Mesodermal cell (in vitro differentiated cells): ENCODE data around the gene EGLN2.
A peak's percentile ranks its signal among the peaks of the same experiment; 100 is the strongest.

ENCODE experiments used
- H3K27ac ChIP-seq: 2 replicates; pipeline ENCODE4 v1.7.0; 2013; ENCODE audit warnings: mild to moderate bottlenecking, low read depth, low read length, moderate library complexity; ENCODE audit not compliant: severe bottlenecking
- H3K36me3 ChIP-seq: 2 replicates; pipeline ENCODE4 v1.7.1; 2013; ENCODE audit warnings: mild to moderate bottlenecking, low read length, moderate library complexity; ENCODE audit not compliant: control insufficient read depth, insufficient read depth
- H3K4me1 ChIP-seq: one replicate; pipeline ENCODE4 v1.7.1; 2013; ENCODE audit warnings: mild to moderate bottlenecking, low read length; ENCODE audit not compliant: insufficient read depth, control insufficient read depth, poor library complexity, severe bottlenecking
- H3K4me3 ChIP-seq: 2 replicates; pipeline ENCODE4 v1.7.0; 2013; ENCODE audit warnings: low read length, control low read depth, mild to moderate bottlenecking; ENCODE audit not compliant: insufficient read depth, poor library complexity, severe bottlenecking; ENCODE audit errors: extremely low read depth
- H3K9me3 ChIP-seq: 2 replicates; pipeline ENCODE4 v1.7.1; 2013; ENCODE audit warnings: mild to moderate bottlenecking, low read length, moderate library complexity; ENCODE audit not compliant: control insufficient read depth
- WGBS, 2 experiments: methylation state at CpG; one replicate each; pipeline ENCODE4 v1.1.5; 2013; ENCODE audit warnings: missing lambda C conversion rate in 2 of 2; ENCODE audit not compliant: insufficient coverage in 2 of 2; 5-methylcytosine and 5-hydroxymethylcytosine counted together

EGLN2 gene

GRCh38 chr19:40791349-40791748, 7.6 kb upstream of the EGLN2 start:
- Histone ChIP-seq H3K36me3 (peaks cover 15% of the 10 kb centered on the region), H3K9me3 (no peaks in the 10 kb centered on the region), H3K4me3 (no peak overlapping the region), H3K4me1 (no peaks in the 10 kb centered on the region), H3K27ac (no peak overlapping the region)
- 72 to 73% methylated on average over 6 to 7 of the region's 7 CpGs for WGBS, 2 experiments

GRCh38 chr19:40791996-40792395, 7.0 kb upstream of the EGLN2 start:
- Histone ChIP-seq H3K4me3 (no peak overlapping the region), H3K9me3 (no peaks in the 10 kb centered on the region), H3K36me3 (peaks cover 10% of the 10 kb centered on the region), H3K27ac (no peak overlapping the region), H3K4me1 (no peaks in the 10 kb centered on the region)
- 86 to 94% methylated on average over 3 of the region's 3 CpGs for WGBS, 2 experiments

DNA sequence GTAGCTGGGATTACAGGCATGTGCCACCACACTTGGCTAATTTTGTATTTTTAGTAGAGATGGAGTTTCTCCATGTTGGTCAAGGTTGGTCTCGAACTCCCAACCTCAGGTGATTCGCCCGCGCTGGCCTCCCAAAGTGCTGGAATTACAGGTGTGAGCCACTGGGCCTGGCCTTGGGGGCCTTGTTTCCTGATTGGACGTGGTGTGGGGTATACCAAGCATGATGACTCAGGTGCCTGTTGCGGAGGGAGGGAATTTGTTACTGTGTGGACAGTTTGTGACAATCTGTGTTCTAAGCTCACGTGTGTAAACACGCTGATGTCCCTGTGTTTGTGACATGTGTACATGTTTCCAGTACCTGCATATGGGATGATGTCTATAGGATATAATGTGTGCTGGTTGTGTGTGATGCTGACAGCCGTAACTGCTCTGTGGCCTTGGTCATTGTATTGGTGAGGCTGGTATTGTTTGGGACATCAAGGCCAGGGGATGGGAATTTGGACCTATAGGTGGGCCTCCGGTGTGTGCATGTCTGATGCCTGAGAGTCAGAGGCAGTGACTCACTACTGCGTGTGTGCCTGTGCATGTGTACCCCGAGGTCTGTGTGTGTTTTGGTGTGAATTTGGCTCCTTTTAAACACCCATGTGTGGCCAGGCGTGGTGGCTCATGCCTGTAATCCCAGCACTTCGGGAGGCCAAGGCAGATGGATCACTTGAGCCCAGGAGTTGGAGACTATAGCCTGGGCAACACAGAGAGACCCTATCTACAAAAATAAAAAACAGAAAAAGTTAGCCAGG, 1.6 kb upstream of the EGLN2 start:
- no peaks in the 10 kb centered on the region for H3K9me3 ChIP-seq
- H3K4me3 ChIP-seq: no peak overlapping the region
- H3K27ac ChIP-seq: no peak overlapping the region
- WGBS, 2 experiments: 94 to 97% methylated on average over 13 to 14 of the region's 14 CpGs
- H3K4me1 ChIP-seq: peaks cover 24% of the 10 kb centered on the region
- H3K36me3 ChIP-seq: peaks cover 31% of the 10 kb centered on the region

DNA sequence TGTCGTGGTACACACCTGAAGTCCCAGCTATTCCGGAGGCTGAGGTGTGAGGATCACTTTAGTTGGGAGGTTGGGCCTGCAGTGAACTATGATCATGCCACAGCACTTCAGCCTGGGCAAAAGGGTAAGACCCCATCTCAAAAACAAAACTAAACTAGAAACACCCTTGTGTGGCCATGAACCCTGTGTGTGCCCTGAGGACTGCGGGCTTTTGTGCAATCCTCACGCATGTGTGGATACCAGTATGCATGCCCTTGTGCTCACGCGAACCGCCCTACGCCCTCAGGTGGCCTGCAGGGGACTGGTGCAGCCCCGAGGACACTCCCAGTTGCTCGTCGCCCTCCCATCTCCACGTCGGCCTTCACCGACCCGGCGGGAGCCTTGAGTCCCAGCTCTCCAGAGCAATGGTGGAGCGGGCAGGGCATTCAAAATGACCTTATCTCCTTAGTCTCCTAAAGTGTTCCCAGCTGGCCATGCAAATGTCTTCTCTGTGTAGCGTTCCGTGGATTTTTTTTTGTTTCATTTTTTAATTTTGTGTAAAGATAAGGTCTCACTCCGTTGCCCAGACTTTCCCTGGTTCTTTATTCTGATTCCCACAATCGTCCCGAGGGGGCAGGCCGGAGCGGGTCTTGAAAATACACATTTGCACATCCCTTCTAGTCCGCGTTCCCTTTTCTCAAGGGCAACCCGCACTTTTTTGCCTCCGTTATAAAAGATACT, 868 bp upstream of the EGLN2 start:
- H3K4me1 ChIP-seq: peaks cover 31% of the 10 kb centered on the region
- H3K27ac ChIP-seq: peak overlapping the region; percentile 90
- H3K36me3 ChIP-seq: peaks cover 32% of the 10 kb centered on the region
- no peaks in the 10 kb centered on the region for H3K9me3 ChIP-seq
- peak overlapping the region; percentile 40 for H3K4me3 ChIP-seq
- WGBS, 2 experiments: 15% methylated on average over 20 to 22 of the region's 28 CpGs

- peaks cover 48% of the 10 kb centered on the region for H3K36me3 ChIP-seq
- H3K4me1 ChIP-seq: peaks cover 45% of the 10 kb centered on the region
- WGBS, 2 experiments: 4% methylated on average over 32 to 40 of the region's 40 CpGs
- H3K4me3 ChIP-seq: peak overlapping the region; percentile 73
- H3K27ac ChIP-seq: peak overlapping the region; percentile 84
- H3K9me3 ChIP-seq: no peaks in the 10 kb centered on the region
These were observed 757 bp downstream of the EGLN2 start for GRCh38 chr19:40799558-40800338.

GRCh38 chr19:40800339-40800996, 1.5 kb downstream of the EGLN2 start:
- Histone ChIP-seq H3K4me1 (peaks cover 52% of the 10 kb centered on the region), H3K27ac (no peak overlapping the region), H3K36me3 (peaks cover 55% of the 10 kb centered on the region), H3K9me3 (no peaks in the 10 kb centered on the region), H3K4me3 (peak overlapping the region; percentile 73)
- 91 to 94% methylated on average over 16 to 26 of the region's 27 CpGs for WGBS, 2 experiments

GRCh38 chr19:40800997-40801377, 2.0 kb downstream of the EGLN2 start:
- H3K4me3 ChIP-seq: peak overlapping the region; percentile 73
- H3K27ac ChIP-seq: peak overlapping the region; percentile 10
- 94 to 96% methylated on average over 27 of the region's 27 CpGs for WGBS, 2 experiments
- peaks cover 57% of the 10 kb centered on the region for H3K4me1 ChIP-seq
- H3K9me3 ChIP-seq: no peaks in the 10 kb centered on the region
- peaks cover 60% of the 10 kb centered on the region for H3K36me3 ChIP-seq

- Histone ChIP-seq H3K4me3 (peak overlapping the region; percentile 19), H3K9me3 (no peaks in the 10 kb centered on the region), H3K4me1 (peaks cover 64% of the 10 kb centered on the region), H3K27ac (peak overlapping the region; percentile 10), H3K36me3 (peaks cover 60% of the 10 kb centered on the region)
- 89 to 91% methylated on average over 6 to 10 of the region's 13 CpGs for WGBS, 2 experiments
These were observed 2.7 kb downstream of the EGLN2 start for GRCh38 chr19:40801426-40802299.

GRCh38 chr19:40802300-40803169, 3.5 kb downstream of the EGLN2 start:
- Histone ChIP-seq H3K27ac (no peak overlapping the region), H3K4me3 (peak overlapping the region; percentile 19), H3K4me1 (peaks cover 70% of the 10 kb centered on the region)

More at GRCh38 chr19:40802300-40803169, 3.5 kb downstream of the EGLN2 start:
- 83 to 96% methylated on average over 4 to 9 of the region's 11 CpGs for WGBS, 2 experiments
- H3K9me3 ChIP-seq: no peaks in the 10 kb centered on the region
- peaks cover 67% of the 10 kb centered on the region for H3K36me3 ChIP-seq
